ENCODE data around the gene PDS5B. TPM values are rescaled to one million over a fixed set of nuclear protein-coding genes. Genes with fewer than 3 reads are reported as not detected.

Gene PDS5B
- total and polyA plus RNA-seq, 9 of the 15 experiments (the other 6 are each of a cell fraction or from before 2014, with no cell fraction given), result 6.2 to 23.7 (median 13.1) TPM

- TF ChIP-seq ARID1B (IDR thresholded peaks at IDR 0.05) (0 out of 2 replicates have a peak, but pooled peaks have one; percentile 18), TBL1XR1 (IDR thresholded peaks at IDR 0.05; ENCODE audit: low read length in 2 of 2) (no peak), NR2C2 (CRISPR knock-in tag; IDR thresholded peaks at IDR 0.05) (no peak), NR2C2 (tag; IDR thresholded peaks at IDR 0.05) (no peak), CEBPB (tag; IDR thresholded peaks at IDR 0.05) (0 out of 2 replicates have a peak, but pooled peaks have one; percentile 7), POLR2A (conservative IDR thresholded peaks at IDR 0.05) (no peak), ERF (CRISPR knock-in tag; IDR thresholded peaks at IDR 0.05) (no peak), ZNF740 (CRISPR knock-in tag; IDR thresholded peaks at IDR 0.05) (peak; percentile 95), ZNF740 (tag; IDR thresholded peaks at IDR 0.05) (peak in 1 of 2 experiments; percentile 81; a peak in 2 of 4 replicates), ZBTB40 (IDR thresholded peaks at IDR 0.05) (peak; percentile 11; the same call in 1 of the 2 replicates), ZBTB40 (CRISPR knock-in tag; IDR thresholded peaks at IDR 0.05) (no peak), ZNF644 (tag; IDR thresholded peaks at IDR 0.05; ENCODE audit: low read depth) (no peak), TCF7 (IDR thresholded peaks at IDR 0.05; ENCODE audit: borderline replicate concordance) (no peak)
These were observed 48.6 kb upstream of the PDS5B start (continued) for GRCh38 chr13:32537580-32538142.
